ENCODE data around the gene PLA2G6.
"Not testable (repeated sequence)": the region's sequence is repeated elsewhere in the genome, so short reads cannot be mapped to it uniquely, and the experiment has no call there.

The PLA2G6 gene

GRCh38 chr22:38191731-38192474, 10.3 kb upstream of the PLA2G6 start:
- no peak for DNase-seq (ENCODE audit: low spot score)

GRCh38 chr22:38191055-38191454, 9.4 kb upstream of the PLA2G6 start:
- DNase-seq (ENCODE audit: low spot score): no peak

- no peak for DNase-seq (ENCODE audit: low spot score)
Observed at GRCh38 chr22:38190581-38190980, 9.0 kb upstream of the PLA2G6 start.

- DNase-seq (ENCODE audit: low spot score): no peak
Observed at GRCh38 chr22:38189104-38189503, 7.5 kb upstream of the PLA2G6 start.

GRCh38 chr22:38187413-38188212, 6.0 kb upstream of the PLA2G6 start:
- no peak for DNase-seq (ENCODE audit: low spot score)

- DNase-seq (ENCODE audit: low spot score): no peak
Observed at GRCh38 chr22:38186429-38186828, 4.8 kb upstream of the PLA2G6 start.

- DNase-seq (ENCODE audit: low spot score): no peak
Observed at GRCh38 chr22:38184788-38185187, 3.2 kb upstream of the PLA2G6 start.

GRCh38 chr22:38180841-38181452, 683 bp downstream of the PLA2G6 start:
- DNase-seq (ENCODE audit: low spot score): no peak

GRCh38 chr22:38178605-38178937, 3.1 kb downstream of the PLA2G6 start:
- DNase-seq (ENCODE audit: low spot score): not testable (repeated sequence)

GRCh38 chr22:38177926-38178604, 3.6 kb downstream of the PLA2G6 start:
- no peak for DNase-seq (ENCODE audit: low spot score)

GRCh38 chr22:38177571-38177925, 4.1 kb downstream of the PLA2G6 start:
- DNase-seq (ENCODE audit: low spot score): not testable (repeated sequence)

GRCh38 chr22:38177044-38177443, 4.6 kb downstream of the PLA2G6 start:
- DNase-seq (ENCODE audit: low spot score): no peak

GRCh38 chr22:38176170-38176741, 5.4 kb downstream of the PLA2G6 start:
- no peak for DNase-seq (ENCODE audit: low spot score)

GRCh38 chr22:38175206-38176118, 6.2 kb downstream of the PLA2G6 start:
- DNase-seq (ENCODE audit: low spot score): no peak

GRCh38 chr22:38174626-38175025, 7.0 kb downstream of the PLA2G6 start:
- DNase-seq (ENCODE audit: low spot score): no peak

- no peak for DNase-seq (ENCODE audit: low spot score)
Observed at GRCh38 chr22:38173641-38173906, 8.1 kb downstream of the PLA2G6 start.

GRCh38 chr22:38172832-38173640, 8.6 kb downstream of the PLA2G6 start:
- DNase-seq (ENCODE audit: low spot score): no peak

GRCh38 chr22:38171927-38172831, 9.5 kb downstream of the PLA2G6 start:
- no peak for DNase-seq (ENCODE audit: low spot score)

GRCh38 chr22:38170469-38170868, 11.2 kb downstream of the PLA2G6 start:
- no peak for DNase-seq (ENCODE audit: low spot score)
